SH-SY5Y (cell line): Measurements from ENCODE around the gene RBBP6.

Source experiments
- GATA2 ChIP-seq: IDR thresholded peaks from 2 replicates; pipeline ENCODE4 v1.6.1; 2011; ENCODE audit warnings: mild to moderate bottlenecking, low read depth, low read length
- GATA3 ChIP-seq: IDR thresholded peaks from 2 replicates; pipeline ENCODE4 v1.6.1; 2011; ENCODE audit warnings: low read depth, mild to moderate bottlenecking, low read length, moderate library complexity

Gene RBBP6

GRCh38 chr16:24577167-24577566 lies 37.8 kb downstream of the RBBP6 start:
- no peak for TF ChIP-seq GATA3
- TF ChIP-seq GATA2, result no peak

DNA sequence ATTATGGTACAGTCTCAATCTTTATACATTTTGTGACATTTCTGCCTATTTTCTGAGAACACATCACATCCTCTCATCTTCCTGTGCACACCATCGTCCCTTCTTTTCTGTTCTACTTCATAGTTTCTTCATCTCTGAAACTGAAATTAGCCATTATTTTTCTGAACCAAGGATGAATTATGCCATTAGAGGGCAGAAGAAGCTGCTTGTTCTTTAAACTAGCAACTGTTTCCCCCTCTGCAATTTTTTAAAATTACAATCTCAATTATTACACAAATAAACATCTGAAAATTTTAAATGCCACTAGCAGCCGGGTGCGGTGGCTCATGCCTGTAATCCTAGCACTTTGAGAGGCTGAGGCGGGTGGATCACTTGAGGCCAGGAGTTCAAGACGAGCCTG lies 41.3 kb downstream of the RBBP6 start:
- no peak for TF ChIP-seq GATA2
- TF ChIP-seq GATA3, result no peak

DNA sequence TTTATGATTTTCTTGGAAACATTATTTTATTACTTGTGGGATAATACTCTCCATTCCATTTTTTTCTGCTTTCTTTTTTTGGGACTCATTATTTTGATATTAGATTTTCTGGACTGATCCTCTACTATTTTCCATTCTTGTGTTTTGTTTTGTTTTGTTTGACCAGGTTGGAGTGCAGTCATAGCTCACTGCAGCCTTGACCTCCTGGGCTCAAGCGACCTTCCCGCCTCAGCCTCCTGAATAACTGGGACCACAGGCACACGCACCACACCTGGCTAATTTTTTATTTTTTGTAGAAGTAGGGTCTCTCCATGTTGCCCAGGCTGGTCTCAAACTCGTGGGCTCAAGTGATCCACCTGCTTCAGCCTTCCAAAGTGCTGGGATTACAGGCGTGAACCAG lies 44.1 kb downstream of the RBBP6 start:
- no peak for TF ChIP-seq GATA3
- TF ChIP-seq GATA2, result no peak

- TF ChIP-seq GATA2, result no peak
- TF ChIP-seq GATA3, result no peak
Measured at GRCh38 chr16:24589997-24590396, 50.6 kb downstream of the RBBP6 start.

DNA sequence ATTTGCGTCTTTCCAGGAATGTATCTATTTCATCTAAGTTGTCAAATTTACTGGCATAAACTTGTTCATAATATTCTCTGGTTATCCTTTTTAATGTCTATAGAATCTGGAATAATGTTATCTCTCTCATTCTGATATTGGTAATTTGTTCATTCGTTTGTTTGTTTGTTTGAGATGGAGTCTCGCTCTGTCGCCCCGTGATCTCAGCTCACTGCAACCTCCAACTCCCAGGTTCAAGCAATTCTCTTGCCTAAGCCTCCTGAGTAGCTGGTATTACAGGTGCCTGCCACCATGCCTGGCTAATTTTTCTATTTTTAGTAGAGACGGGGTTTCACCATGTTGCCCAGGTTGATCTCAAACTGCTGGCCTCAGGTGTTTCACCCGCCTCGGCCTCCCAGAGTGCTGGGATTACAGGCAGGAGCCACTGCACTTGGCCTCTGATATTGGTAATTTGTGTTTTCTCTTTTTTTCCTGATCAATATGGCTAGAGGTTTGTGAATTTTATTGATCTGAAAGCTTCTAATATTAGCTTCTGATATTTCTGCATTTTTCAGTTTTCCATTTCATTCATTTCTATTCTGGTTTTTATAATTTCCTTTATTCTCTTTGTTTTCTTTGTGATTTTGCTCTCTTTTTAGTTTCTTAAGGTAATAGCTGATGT lies 59.5 kb downstream of the RBBP6 start:
- TF ChIP-seq GATA3, result no peak
- no peak for TF ChIP-seq GATA2

- TF ChIP-seq GATA3 (no peak), GATA2 (peak; percentile 29; the same call in 1 of the 2 replicates)
Measured at GRCh38 chr16:24609417-24609739, 70.0 kb downstream of the RBBP6 start.

DNA sequence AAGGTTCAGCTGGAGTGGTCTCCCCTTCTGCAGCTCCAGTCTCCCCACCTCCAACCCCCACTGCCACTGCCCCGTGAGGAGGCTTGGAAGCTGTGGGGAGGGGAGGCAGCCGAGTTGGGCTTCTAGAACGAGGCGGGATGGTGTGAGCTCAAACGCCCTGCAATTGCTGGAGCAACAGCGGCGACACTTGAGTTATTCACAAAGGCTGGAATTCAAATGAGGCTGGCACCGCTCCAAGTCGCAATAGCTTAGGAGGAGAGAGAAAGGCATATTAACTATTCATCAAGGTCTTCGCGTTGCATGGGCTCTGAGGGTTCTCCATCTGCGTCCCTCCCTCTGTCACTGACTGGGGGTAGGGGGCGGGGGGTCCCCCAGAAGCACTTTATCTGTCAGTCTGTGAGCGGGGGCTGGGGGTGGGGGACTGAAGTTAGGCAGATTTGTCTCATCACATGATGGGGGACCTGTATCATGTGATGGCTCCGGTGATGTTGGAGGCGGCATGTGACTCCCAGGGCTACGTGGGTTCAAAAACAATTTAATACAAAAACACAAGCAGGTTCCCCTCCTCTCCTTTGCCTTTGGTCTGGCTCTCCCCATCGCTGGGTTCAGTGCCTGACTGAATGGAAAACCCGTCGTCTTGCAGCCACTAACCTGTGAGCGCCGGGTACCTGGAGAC lies 70.5 kb downstream of the RBBP6 start:
- TF ChIP-seq GATA2 (no peak), GATA3 (no peak)

DNA sequence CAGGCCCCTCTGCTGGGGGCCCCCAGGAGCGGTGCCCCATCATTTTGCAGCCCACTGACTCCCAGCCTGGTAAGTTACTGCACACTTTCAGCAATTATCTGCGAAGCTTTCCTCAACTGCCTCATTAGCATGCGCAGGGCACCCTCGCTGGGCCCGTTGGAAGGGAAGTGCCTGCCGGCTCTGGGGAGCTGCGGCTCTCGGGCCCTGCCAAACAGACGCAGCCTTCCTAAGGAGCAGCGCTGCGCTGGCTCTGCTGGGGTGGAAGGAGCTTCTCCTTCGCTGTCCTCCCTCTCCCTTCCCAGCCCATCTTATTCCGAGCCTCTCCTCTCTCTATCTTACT lies 71.0 kb downstream of the RBBP6 start:
- TF ChIP-seq GATA3 (no peak), GATA2 (no peak)

DNA sequence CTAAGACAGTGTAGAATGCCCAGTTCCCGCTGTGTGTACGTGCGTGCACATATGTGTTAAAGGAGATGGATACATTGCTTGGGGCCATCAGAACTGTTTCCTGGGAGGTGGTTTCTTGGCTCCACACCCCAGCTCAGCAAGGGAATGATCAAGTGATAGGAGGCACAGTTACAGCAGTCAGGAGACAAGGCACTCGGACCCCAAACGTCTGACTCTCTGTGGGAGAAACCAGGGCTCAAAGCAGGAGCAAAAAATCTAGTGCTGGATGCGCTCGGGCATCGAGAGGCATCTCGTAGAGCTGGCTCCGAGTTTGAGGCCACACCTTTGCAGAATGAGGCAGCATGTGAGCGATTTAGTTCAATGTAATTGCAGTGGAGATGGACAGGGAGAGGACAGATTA lies 71.9 kb downstream of the RBBP6 start:
- TF ChIP-seq GATA3 (no peak), GATA2 (no peak)

DNA sequence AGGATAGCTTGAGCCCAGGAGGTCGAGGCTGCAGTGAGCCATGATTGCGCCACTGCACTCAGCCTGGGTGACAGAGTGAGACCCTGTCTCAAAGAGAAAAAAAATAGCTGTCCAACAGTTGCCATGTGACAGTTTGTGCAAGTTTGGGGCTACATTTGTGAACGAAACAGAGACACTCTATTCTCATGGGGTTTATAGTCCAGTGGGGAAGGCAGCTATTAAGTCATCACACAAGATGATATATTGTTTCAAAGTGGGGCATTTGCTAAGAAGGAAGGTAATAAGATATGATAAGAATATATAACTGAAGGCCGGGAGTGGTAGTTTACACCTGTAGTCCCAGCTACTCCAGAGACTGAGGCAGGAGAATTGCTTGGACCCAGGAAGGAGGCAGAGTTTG lies 73.3 kb downstream of the RBBP6 start:
- TF ChIP-seq GATA2 (no peak), GATA3 (no peak)

DNA sequence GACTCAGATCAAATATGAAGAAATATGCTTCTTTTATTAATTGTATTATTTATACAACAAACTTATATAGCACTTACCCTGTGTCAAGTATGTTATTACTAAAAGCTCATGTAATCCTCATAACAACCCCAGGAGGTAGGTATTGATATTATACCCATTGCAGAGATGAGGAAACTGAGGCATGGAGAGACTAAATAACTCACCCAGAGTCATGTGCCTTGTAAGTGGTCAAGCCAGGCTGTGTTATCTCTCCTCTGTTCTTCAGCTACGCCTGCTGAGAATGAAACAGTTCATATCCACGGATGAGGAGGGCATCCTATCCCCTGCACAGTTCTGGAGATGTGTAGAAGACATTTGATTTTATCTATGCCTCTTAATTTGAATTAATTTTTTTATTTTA lies 78.1 kb downstream of the RBBP6 start:
- TF ChIP-seq GATA3 (no peak), GATA2 (no peak)
